ENCODE measurements around the gene ART1. TPM values are rescaled to one million over a fixed set of nuclear protein-coding genes. Genes with fewer than 3 reads are reported as not detected.
"Not testable (repeated sequence)": the region's sequence is repeated elsewhere in the genome, so short reads cannot be mapped to it uniquely, and the experiment has no call there.

Gene ART1, protein sequence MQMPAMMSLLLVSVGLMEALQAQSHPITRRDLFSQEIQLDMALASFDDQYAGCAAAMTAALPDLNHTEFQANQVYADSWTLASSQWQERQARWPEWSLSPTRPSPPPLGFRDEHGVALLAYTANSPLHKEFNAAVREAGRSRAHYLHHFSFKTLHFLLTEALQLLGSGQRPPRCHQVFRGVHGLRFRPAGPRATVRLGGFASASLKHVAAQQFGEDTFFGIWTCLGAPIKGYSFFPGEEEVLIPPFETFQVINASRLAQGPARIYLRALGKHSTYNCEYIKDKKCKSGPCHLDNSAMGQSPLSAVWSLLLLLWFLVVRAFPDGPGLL
- total RNA-seq (not detected), polyA plus RNA-seq (not detected), total RNA-seq (0 to 0.13 (median 0) reads per million in 6 experiments)

DNA sequence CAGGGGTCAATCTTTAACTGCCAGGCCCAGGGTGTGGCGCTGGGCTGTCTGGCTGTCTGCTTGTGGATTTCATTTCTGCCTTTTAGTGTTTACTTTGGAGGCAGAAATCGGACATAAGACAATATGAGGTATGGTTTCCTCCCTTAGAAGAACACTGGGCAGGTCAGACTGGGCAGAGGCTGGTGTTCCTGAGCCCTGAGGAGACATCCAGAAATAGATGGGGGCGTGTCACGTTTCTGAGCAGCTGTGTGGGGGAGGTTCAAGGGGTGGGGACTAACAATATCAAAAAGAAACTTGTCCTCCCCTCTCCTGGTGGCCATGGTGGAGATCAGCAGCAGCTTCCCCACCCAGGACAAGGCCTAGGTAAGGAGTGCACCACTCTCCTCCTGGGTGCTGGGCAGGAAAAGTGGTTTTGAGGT, at the start of gene ART1:
Gene ART1 (plus strand): TSS at position 312 of the 419 bp plus-strand sequence. CDS start 14,086 bp downstream, outside the sequence.
- H3K4me3 Mint-ChIP-seq = peak within 1 kb of the TSS in 2 of 10 donors; percentile 15 to 43
- POLR2A ChIA-PET = no interaction called here
- H3K4me1 Mint-ChIP-seq = peaks cover 6 to 20% (median 13%) of the 10 kb centered on the region in 4 donors
- ATAC-seq (no peak), DNase-seq (no peak)
- H3K9me3 Mint-ChIP-seq = no peaks in the 10 kb centered on the region
- peaks cover 36 to 63% (median 45%) of the 10 kb centered on the region in 5 donors for H3K27me3 Mint-ChIP-seq
- H3K27ac Mint-ChIP-seq = peak within 1 kb of the TSS in 4 of 10 donors; percentile 27 to 47 (median 44)
- H3K36me3 Mint-ChIP-seq = peaks cover 0 to 2% (median 0%) of the 10 kb centered on the region in 3 donors

GRCh38 chr11:3597743-3598142, 47.2 kb upstream of the ART1 start:
- H3K27ac Mint-ChIP-seq, ATAC-seq, H3K4me1 Mint-ChIP-seq, H3K36me3 Mint-ChIP-seq, H3K9me3 Mint-ChIP-seq, DNase-seq, H3K4me3 Mint-ChIP-seq, POLR2A ChIA-PET: not testable (repeated sequence)
- peaks cover 0 to 12% (median 0%) of the 10 kb centered on the region in 5 donors for H3K27me3 Mint-ChIP-seq

DNA sequence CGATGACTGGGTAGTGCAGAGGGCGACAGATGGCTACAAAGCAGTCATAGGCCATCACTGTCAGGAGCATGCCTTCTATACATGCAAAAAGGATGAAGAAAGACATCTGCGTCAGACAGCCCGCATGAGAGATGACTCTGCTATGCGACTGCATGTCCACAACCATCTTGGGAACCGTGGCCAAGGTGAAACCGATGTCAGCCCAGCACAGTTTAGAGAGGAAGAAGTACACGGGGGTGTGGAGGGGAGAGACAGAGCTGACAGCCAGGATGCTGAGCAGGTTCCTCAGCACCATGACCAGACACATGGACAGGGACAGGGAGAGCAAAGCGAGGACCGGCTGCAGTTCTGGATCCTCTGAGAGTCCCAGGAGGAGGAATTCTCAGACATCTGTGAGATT, 44.7 kb upstream of the ART1 start:
- H3K4me3 Mint-ChIP-seq, DNase-seq, H3K27ac Mint-ChIP-seq, H3K4me1 Mint-ChIP-seq, POLR2A ChIA-PET, ATAC-seq, H3K36me3 Mint-ChIP-seq, H3K9me3 Mint-ChIP-seq: not testable (repeated sequence)
- peaks cover 0 to 12% (median 0%) of the 10 kb centered on the region in 5 donors for H3K27me3 Mint-ChIP-seq

- Mint-ChIP-seq H3K9me3 (no peaks in the 10 kb centered on the region), H3K4me1 (no peaks in the 10 kb centered on the region), H3K36me3 (no peaks in the 10 kb centered on the region), H3K27ac (no peak overlapping the region), H3K27me3 (peaks cover 0 to 2% (median 0%) of the 10 kb centered on the region in 5 donors), H3K4me3 (no peak overlapping the region)
- no peak for DNase-seq
- POLR2A ChIA-PET = no interaction called here
- ATAC-seq = no peak
Observed at GRCh38 chr11:3604167-3604566, 40.8 kb upstream of the ART1 start.

GRCh38 chr11:3605283-3605662, 39.7 kb upstream of the ART1 start:
- DNase-seq (no peak), ATAC-seq (no peak)
- POLR2A ChIA-PET = no interaction called here
- Mint-ChIP-seq H3K36me3 (no peaks in the 10 kb centered on the region), H3K9me3 (no peaks in the 10 kb centered on the region), H3K27me3 (peaks cover 0 to 2% (median 0%) of the 10 kb centered on the region in 5 donors), H3K27ac (no peak overlapping the region), H3K4me3 (no peak overlapping the region), H3K4me1 (no peaks in the 10 kb centered on the region)

GRCh38 chr11:3605771-3606203, 39.1 kb upstream of the ART1 start:
- Mint-ChIP-seq H3K27ac (no peak overlapping the region), H3K9me3 (no peaks in the 10 kb centered on the region), H3K27me3 (peaks cover 0 to 2% (median 0%) of the 10 kb centered on the region in 5 donors), H3K4me1 (no peaks in the 10 kb centered on the region), H3K36me3 (no peaks in the 10 kb centered on the region), H3K4me3 (no peak overlapping the region)
- ATAC-seq = no peak
- no peak for DNase-seq
- POLR2A ChIA-PET = no interaction called here

DNA sequence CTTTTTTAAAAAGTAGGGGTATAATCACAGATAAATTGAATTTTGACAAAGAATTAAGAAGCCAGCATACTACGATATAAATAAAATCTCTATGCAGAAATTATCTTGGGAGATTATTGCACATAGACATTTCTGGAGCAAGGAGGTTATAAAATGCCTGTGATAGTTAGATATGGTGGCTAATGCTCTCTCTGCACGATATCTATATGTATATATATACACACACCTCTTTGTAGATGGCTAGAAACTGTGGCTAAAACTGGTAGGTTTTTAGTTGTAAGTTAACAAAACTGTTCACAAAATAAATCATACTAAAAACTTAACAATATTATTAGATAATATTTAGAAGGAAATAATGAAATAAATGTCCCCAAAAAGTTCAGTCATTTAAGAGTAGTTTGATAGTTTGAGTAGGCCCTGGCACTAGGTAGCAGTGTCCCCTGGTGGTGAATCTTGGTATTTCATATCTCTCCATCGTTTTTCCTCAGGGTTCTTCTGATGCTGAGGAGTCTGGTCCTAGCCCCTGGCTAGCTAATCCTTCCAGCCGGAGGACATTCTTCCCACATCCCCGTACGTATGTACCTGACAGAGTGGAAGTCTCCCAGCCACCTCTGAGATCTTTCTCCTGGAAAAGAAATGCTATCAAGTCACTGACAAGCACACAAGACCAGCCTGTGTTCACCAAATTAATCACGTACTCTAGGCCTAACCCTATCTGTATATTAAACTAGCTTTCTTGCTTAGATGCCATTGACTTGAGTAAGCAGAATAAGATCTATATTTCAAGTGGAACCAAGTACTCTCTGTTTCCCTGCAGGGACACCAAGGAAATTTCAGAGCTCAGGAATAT, 35.3 kb upstream of the ART1 start:
- peaks cover 9 to 10% (median 10%) of the 10 kb centered on the region in 4 donors for H3K4me1 Mint-ChIP-seq
- H3K27ac Mint-ChIP-seq = no peak overlapping the region
- POLR2A ChIA-PET = no interaction called here
- ATAC-seq = peak in 1 of 2 donors; percentile 38
- peaks cover 0 to 6% (median 3%) of the 10 kb centered on the region in 9 donors for H3K9me3 Mint-ChIP-seq
- DNase-seq = peak in 4 of 10 donors; percentile 18 to 51 (median 32)
- H3K27me3 Mint-ChIP-seq = peaks cover 0 to 2% (median 0%) of the 10 kb centered on the region in 5 donors
- no peak overlapping the region for H3K4me3 Mint-ChIP-seq
- peaks cover 0 to 7% (median 4%) of the 10 kb centered on the region in 3 donors for H3K36me3 Mint-ChIP-seq

GRCh38 chr11:3610846-3611245, 34.1 kb upstream of the ART1 start:
- Mint-ChIP-seq H3K4me1 (peaks cover 11 to 16% (median 14%) of the 10 kb centered on the region in 4 donors), H3K27me3 (peaks cover 0 to 6% (median under 1%) of the 10 kb centered on the region in 5 donors), H3K36me3 (peaks cover 0 to 7% (median 4%) of the 10 kb centered on the region in 3 donors), H3K4me3 (no peak overlapping the region), H3K27ac (no peak overlapping the region), H3K9me3 (peaks cover 0 to 6% (median 3%) of the 10 kb centered on the region in 9 donors)
- POLR2A ChIA-PET = no interaction called here
- DNase-seq (no peak), ATAC-seq (no peak)

- DNase-seq (no peak), ATAC-seq (no peak)
- Mint-ChIP-seq H3K9me3 (peaks cover 0 to 6% (median 3%) of the 10 kb centered on the region in 9 donors), H3K27me3 (peaks cover 0 to 7% (median 2%) of the 10 kb centered on the region in 5 donors), H3K36me3 (peaks cover 0 to 7% (median 4%) of the 10 kb centered on the region in 3 donors), H3K4me3 (no peak overlapping the region), H3K4me1 (peaks cover 11 to 16% (median 14%) of the 10 kb centered on the region in 4 donors), H3K27ac (no peak overlapping the region)
- POLR2A ChIA-PET = no interaction called here
Observed at GRCh38 chr11:3611976-3612678, 32.8 kb upstream of the ART1 start.

GRCh38 chr11:3613998-3614741, 30.8 kb upstream of the ART1 start:
- H3K9me3 Mint-ChIP-seq = peaks cover 0 to 6% (median 3%) of the 10 kb centered on the region in 9 donors
- DNase-seq (peak in 1 of 10 donors; percentile 15), ATAC-seq (peak in 1 of 2 donors; percentile 48)
- H3K36me3 Mint-ChIP-seq = peaks cover 0 to 7% (median 4%) of the 10 kb centered on the region in 3 donors
- H3K4me3 Mint-ChIP-seq = peak overlapping the region in 4 of 10 donors; percentile 1 to 39 (median 20)
- POLR2A ChIA-PET = no interaction called here
- peaks cover 11 to 16% (median 14%) of the 10 kb centered on the region in 4 donors for H3K4me1 Mint-ChIP-seq
- H3K27ac Mint-ChIP-seq = peak overlapping the region in 4 of 10 donors; percentile 28 to 45 (median 35)
- peaks cover 0 to 7% (median 0%) of the 10 kb centered on the region in 5 donors for H3K27me3 Mint-ChIP-seq

GRCh38 chr11:3614742-3615171, 30.2 kb upstream of the ART1 start:
- peak overlapping the region in 4 of 10 donors; percentile 1 to 39 (median 20) for H3K4me3 Mint-ChIP-seq
- ATAC-seq = peak; percentile 88 to 93

More at GRCh38 chr11:3614742-3615171, 30.2 kb upstream of the ART1 start:
- Mint-ChIP-seq H3K36me3 (peaks cover 0 to 7% (median 4%) of the 10 kb centered on the region in 3 donors), H3K9me3 (peaks cover 0 to 6% (median 3%) of the 10 kb centered on the region in 9 donors), H3K27me3 (peaks cover 0 to 7% (median 0%) of the 10 kb centered on the region in 5 donors), H3K4me1 (peaks cover 11 to 16% (median 14%) of the 10 kb centered on the region in 4 donors), H3K27ac (peak overlapping the region in 3 of 10 donors; percentile 6 to 30 (median 28))
- peak in 5 of 10 donors; percentile 4 to 35 (median 21) for DNase-seq
- POLR2A ChIA-PET = no interaction called here
